Mucosa of descending colon (tissue), 3 donors: ENCODE results near the gene MKNK1. TPM values are rescaled to one million over a fixed set of nuclear protein-coding genes. Genes with fewer than 3 reads are reported as not detected.

Experiments
- ATAC-seq: fragments of 200-7000 bp; cut with Tn5 transposase; one replicate; pipeline ENCODE4 v1.9.1; 2020; ENCODE audit warnings: mild to moderate bottlenecking, moderate library complexity
- DNase-seq, 3 donors: peaks; one replicate each; pipeline ENCODE4 v3.0.0-alpha.2; 2020
- H3K36me3 ChIP-seq: fragments of 200-600 bp; one replicate; pipeline ENCODE4 v1.8.0; 2021; ENCODE audit warnings: low read depth, mild to moderate bottlenecking
- H3K4me1 ChIP-seq: fragments of 200-600 bp; one replicate; pipeline ENCODE4 v1.8.0; 2021; ENCODE audit warnings: low read depth, mild to moderate bottlenecking
- H3K4me3 ChIP-seq: fragments of 200-600 bp; one replicate; pipeline ENCODE4 v1.8.0; 2021; ENCODE audit warnings: mild to moderate bottlenecking
- H3K9me3 ChIP-seq: fragments of 200-600 bp; one replicate; pipeline ENCODE4 v1.8.0; 2021; ENCODE audit warnings: mild to moderate bottlenecking
- intact Hi-C, 2 donors: fragments of 100-400 bp; cut with DNase I in 1 of 2; cut with micrococcal nuclease in 1 of 2; formaldehyde crosslinking; loops; one replicate each; pipeline versions ENCODE4 v1.11.0 to v1.11.1; 2022; cut with DNase I, micrococcal nuclease
- total RNA-seq, 3 donors: library from RNA; stranded (reverse); fragmentation: NEBNext Ultra II Directional in 2 of 3; extraction: Animal tissue kit (Norgen Biotek cat#: 25700) in 2 of 3; gene quantifications; one replicate each; pipeline versions ENCODE4 v1.2.1 to v1.2.4, GENCODE V29; 2021 to 2023
- TF ChIP-seq, protein P1 (sequence below): fragments of 200-600 bp; IDR thresholded peaks from one replicate; pipeline ENCODE4 v1.8.0; 2022; ENCODE audit warnings: antibody characterized with exemption, mild to moderate bottlenecking
- donor health status: DM: no; HTN: no; CAD: no; lungs with moderate emphysema.
- donor health status: DM: no; HTN: no; CAD: no.
- donor health status: DM: no; HTN: yes; CAD: no.

The MKNK1 gene
- total RNA-seq, 3 donors from 2014 or later = 51.5 to 65.7 (median 59.3) TPM

- DNase-seq (no peak), ATAC-seq (no peak)
- Histone ChIP-seq H3K4me3 (no peak overlapping the region), H3K36me3 (peaks cover 3% of the 10 kb centered on the region), H3K4me1 (peaks cover 18% of the 10 kb centered on the region), H3K9me3 (no peaks in the 10 kb centered on the region)
- TF ChIP-seq, protein P1, sequence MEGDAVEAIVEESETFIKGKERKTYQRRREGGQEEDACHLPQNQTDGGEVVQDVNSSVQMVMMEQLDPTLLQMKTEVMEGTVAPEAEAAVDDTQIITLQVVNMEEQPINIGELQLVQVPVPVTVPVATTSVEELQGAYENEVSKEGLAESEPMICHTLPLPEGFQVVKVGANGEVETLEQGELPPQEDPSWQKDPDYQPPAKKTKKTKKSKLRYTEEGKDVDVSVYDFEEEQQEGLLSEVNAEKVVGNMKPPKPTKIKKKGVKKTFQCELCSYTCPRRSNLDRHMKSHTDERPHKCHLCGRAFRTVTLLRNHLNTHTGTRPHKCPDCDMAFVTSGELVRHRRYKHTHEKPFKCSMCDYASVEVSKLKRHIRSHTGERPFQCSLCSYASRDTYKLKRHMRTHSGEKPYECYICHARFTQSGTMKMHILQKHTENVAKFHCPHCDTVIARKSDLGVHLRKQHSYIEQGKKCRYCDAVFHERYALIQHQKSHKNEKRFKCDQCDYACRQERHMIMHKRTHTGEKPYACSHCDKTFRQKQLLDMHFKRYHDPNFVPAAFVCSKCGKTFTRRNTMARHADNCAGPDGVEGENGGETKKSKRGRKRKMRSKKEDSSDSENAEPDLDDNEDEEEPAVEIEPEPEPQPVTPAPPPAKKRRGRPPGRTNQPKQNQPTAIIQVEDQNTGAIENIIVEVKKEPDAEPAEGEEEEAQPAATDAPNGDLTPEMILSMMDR = no peak
- intact Hi-C loops = no loop called here
These were observed 3.5 kb upstream of the MKNK1 start for GRCh38 chr1:46607345-46608130.

DNA sequence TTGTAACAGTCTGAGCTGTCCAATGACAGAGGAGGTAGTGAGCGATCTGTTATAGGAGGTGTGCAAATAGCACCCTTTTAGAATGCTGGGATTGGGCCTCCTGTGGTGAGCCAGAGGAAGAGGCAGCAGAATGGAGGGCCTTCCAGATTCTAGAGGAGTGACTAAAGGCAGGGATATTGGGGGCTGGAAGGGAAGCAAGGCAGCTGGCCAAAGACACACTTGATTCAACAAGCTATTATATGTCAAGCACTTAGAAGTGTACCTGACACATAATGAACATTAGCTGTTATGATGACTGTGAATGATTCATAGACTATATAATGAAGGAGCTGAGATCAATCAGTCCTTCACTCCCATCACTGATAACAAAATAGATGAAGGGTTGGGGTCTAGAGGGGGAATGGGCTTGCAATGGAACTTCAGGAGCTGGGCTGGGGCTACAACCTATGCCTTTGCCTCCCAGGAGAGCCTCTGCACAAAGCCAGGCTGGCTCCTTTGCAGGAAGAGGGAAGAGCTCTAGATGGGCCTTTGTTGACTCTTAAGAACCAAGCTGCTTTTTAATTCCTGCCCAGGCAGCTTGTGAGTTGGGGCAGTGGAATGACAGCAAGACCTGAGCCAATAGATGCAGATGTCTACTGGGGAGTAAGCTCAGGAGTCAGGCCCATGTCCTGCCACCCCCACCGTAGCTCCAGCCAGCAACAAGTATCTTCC is 2.3 kb upstream of the MKNK1 start:
- intact Hi-C loops = no loop called here
- H3K4me1 ChIP-seq = peaks cover 18% of the 10 kb centered on the region
- no peak for DNase-seq
- no peaks in the 10 kb centered on the region for H3K9me3 ChIP-seq
- TF ChIP-seq, protein P1 = no peak
- peaks cover 3% of the 10 kb centered on the region for H3K36me3 ChIP-seq
- no peak overlapping the region for H3K4me3 ChIP-seq
- no peak for ATAC-seq

DNA sequence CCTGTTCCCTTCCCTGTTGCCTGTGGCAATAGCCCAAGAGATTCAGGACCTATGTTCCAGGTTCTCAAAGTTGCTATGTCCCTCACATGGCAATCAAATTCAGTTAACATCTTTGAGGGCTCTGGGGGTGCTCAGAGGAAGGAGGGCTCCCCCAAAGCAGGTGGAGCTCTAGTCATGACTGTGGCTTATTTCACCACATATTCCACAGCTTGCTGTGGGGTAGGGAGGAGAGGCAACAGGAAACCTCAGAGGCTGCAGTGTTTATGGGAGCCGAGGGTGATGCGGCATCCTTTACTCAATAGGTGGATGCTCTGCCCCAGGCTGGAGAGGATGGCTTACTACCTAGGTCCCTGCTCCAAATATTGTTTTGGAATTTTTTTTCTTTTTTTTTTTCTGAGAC is 1.2 kb upstream of the MKNK1 start:
- H3K36me3 ChIP-seq = peaks cover 3% of the 10 kb centered on the region
- ATAC-seq (no peak), DNase-seq (peak in 1 of 3 donors; percentile 18)
- TF ChIP-seq, protein P1 = no peak
- no peak overlapping the region for H3K4me3 ChIP-seq
- no peaks in the 10 kb centered on the region for H3K9me3 ChIP-seq
- intact Hi-C loops = no loop called here
- peaks cover 18% of the 10 kb centered on the region for H3K4me1 ChIP-seq

- Histone ChIP-seq H3K36me3 (no peaks in the 10 kb centered on the region), H3K9me3 (no peaks in the 10 kb centered on the region), H3K4me3 (peak overlapping the region; percentile 72), H3K4me1 (peaks cover 18% of the 10 kb centered on the region)
- ATAC-seq = peak; percentile 19
- intact Hi-C loops = no loop called here
- TF ChIP-seq, protein P1 = no peak
- DNase-seq = peak in 1 of 3 donors; percentile 21
These were observed 599 bp downstream of the MKNK1 start for GRCh38 chr1:46603481-46603857.

DNA sequence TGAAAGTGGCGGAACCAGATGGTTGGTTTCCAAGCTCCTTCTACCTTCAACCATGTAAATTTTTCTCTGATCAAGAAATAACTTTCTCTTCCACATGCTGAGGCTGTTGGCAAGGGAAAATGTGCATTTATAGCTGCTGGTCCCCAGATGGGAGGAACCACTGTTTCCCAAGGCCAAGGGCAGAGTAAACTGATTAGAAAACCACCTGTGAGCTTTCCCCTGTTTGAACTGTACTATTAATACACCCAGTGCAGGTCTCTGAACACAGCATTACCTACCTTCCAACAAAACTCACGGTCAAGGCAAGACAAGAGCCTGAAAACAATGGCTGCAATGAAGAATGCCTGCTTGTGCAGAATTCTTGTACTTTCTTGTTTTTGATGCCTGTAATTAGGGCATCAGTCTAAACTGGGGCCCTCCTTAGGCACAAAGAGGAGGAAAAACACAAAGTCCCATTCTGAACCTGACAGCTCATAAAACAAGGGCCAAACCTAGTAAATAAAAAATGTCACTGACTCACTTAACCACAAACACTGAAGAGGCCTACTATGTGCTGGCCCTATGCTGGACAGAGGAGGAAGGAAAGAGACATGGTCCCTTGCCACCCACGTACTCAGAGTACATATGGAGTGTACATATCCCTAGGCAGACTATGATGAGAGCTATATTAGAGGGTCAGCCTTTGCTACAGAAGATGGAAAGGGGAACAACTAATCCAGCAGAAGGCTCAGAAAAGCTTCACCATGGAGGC is 2.6 kb downstream of the MKNK1 start:
- no peak for DNase-seq
- intact Hi-C loops = no loop called here

More for the DNA sequence above, 2.6 kb downstream of the MKNK1 start:
- Histone ChIP-seq H3K4me3 (no peak overlapping the region), H3K36me3 (no peaks in the 10 kb centered on the region), H3K4me1 (peaks cover 18% of the 10 kb centered on the region), H3K9me3 (no peaks in the 10 kb centered on the region)
- no peak for ATAC-seq
- TF ChIP-seq, protein P1 = no peak
